Fibroblast of lung (primary cell): ENCODE data around the gene OPA3. TPM values are rescaled to one million over a fixed set of nuclear protein-coding genes. Genes with fewer than 3 reads are reported as not detected.

Experiments
- DNase-seq, 2 donors: peaks; one replicate each; pipeline versions ENCODE4 v3.0.0 to v3.0.0-alpha.2; 2010; ENCODE audit warnings: low read depth in 2 of 2
- H2AFZ ChIP-seq: 2 replicates; pipeline ENCODE4 v1.5.1; 2012; ENCODE audit warnings: low read length, control low read depth, inconsistent platforms
- H3K27ac ChIP-seq: 2 replicates; pipeline ENCODE4 v1.5.1; 2011; ENCODE audit warnings: low read length, control low read depth; ENCODE audit not compliant: insufficient read depth
- H3K27me3 ChIP-seq: 2 replicates; pipeline ENCODE4 v1.5.1; 2011; ENCODE audit warnings: mild to moderate bottlenecking, low read length; ENCODE audit not compliant: control insufficient read depth, insufficient read depth
- H3K36me3 ChIP-seq: 2 replicates; pipeline ENCODE4 v1.5.1; 2011; ENCODE audit warnings: low read length; ENCODE audit not compliant: control insufficient read depth, insufficient read depth
- H3K4me1 ChIP-seq: 2 replicates; pipeline ENCODE4 v1.5.1; 2011; ENCODE audit warnings: low read length; ENCODE audit not compliant: control insufficient read depth, insufficient read depth; ENCODE audit errors: extremely low read depth
- H3K4me2 ChIP-seq: 2 replicates; pipeline ENCODE4 v1.5.1; 2011; ENCODE audit warnings: low read length, control low read depth; ENCODE audit not compliant: insufficient read depth; ENCODE audit errors: extremely low read depth
- H3K4me3 ChIP-seq, 4 experiments: fragments of 200-600 bp in 1 of 4; sonication (generic) in 1 of 4; replicated peaks in 1 of 4; 2 replicates each; pipeline ENCODE4 v1.5.1; 2011 to 2016; ENCODE audit warnings: low read length in 4 of 4, low read depth in 3 of 4, mild to moderate bottlenecking in 3 of 4, control low read depth in 2 of 4, inconsistent platforms in 1 of 4, mixed read lengths in 1 of 4; ENCODE audit not compliant: insufficient read depth in 1 of 4; ENCODE audit errors: control extremely low read depth in 1 of 4
- H3K79me2 ChIP-seq: 2 replicates; pipeline ENCODE4 v1.5.1; 2012; ENCODE audit warnings: mild to moderate bottlenecking, low read length, inconsistent platforms; ENCODE audit not compliant: control insufficient read depth, insufficient read depth
- H3K9ac ChIP-seq: 2 replicates; pipeline ENCODE4 v1.5.1; 2011; ENCODE audit warnings: mild to moderate bottlenecking, low read length, control low read depth; ENCODE audit not compliant: insufficient read depth
- H3K9me3 ChIP-seq: 2 replicates; pipeline ENCODE4 v1.5.1; 2012; ENCODE audit warnings: low read depth, low read length; ENCODE audit not compliant: control insufficient read depth, insufficient read depth
- H4K20me1 ChIP-seq: 2 replicates; pipeline ENCODE4 v1.5.1; 2011; ENCODE audit warnings: low read length; ENCODE audit not compliant: control insufficient read depth, insufficient read depth; ENCODE audit errors: extremely low read depth
- EZH2 ChIP-seq: IDR thresholded peaks from 2 replicates; pipeline ENCODE4 v1.5.1; 2012; ENCODE audit warnings: low read length, control low read depth, mild to moderate bottlenecking; ENCODE audit errors: missing control alignments
- polyA plus RNA-seq, 2 donors: library from polyadenylated mRNA; depleted of rRNA in 1 of 2; stranded (reverse) in 1 of 2; unstranded in 1 of 2; fragments of >200 nt; gene quantifications; 2 replicates each; pipeline ENCODE4 v1.2.1, GENCODE V29; 2011 to 2012; ENCODE audit warnings: missing spikeins in 1 of 2
- total RNA-seq: library from RNA; depleted of rRNA; stranded (reverse); fragments of >200 nt; gene quantifications from 2 replicates; pipeline ENCODE4 v1.2.1, GENCODE V29; 2014
- TF ChIP-seq, protein P1 (sequence below), 2 donors: IDR thresholded peaks in 1 of 2; conservative IDR thresholded peaks in 1 of 2; 1 replicate in 1 of 2; 2 replicates in 1 of 2; pipeline ENCODE4 v1.5.1; 2011 to 2012; ENCODE audit warnings: low read length in 2 of 2, control low read depth in 1 of 2, inconsistent platforms in 1 of 2, low read depth in 1 of 2, mild to moderate bottlenecking in 1 of 2

Gene OPA3
- total and polyA plus RNA-seq, 2 donors (not counting 1 experiment from before 2014, with no cell fraction given) = 3.8 to 8.3 TPM

DNA sequence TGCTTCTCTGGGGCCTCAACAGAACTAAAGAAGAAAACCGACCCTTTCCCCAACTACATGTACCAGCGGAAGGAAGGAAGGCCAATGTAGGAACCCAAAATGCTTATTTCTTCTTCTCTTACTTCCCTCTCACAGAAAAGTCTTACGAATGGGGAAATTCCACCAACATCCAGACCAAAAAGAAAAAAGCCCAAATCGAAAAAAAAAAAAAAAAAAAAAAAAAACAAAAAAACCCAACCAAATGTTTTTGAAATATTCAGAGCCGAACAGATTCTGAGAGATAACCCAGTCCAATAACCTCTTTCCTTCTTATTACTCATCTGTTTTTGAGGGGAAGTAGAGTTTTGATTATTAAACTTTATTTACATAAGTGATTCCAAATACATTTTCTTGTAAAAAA lies 82.5 kb downstream of the OPA3 start:
- no peaks in the 10 kb centered on the region for H4K20me1 ChIP-seq
- H3K4me3 ChIP-seq = no peak overlapping the region
- DNase-seq = no peak
- no peaks in the 10 kb centered on the region for H3K36me3 ChIP-seq
- no peaks in the 10 kb centered on the region for H3K79me2 ChIP-seq
- TF ChIP-seq, protein P1, sequence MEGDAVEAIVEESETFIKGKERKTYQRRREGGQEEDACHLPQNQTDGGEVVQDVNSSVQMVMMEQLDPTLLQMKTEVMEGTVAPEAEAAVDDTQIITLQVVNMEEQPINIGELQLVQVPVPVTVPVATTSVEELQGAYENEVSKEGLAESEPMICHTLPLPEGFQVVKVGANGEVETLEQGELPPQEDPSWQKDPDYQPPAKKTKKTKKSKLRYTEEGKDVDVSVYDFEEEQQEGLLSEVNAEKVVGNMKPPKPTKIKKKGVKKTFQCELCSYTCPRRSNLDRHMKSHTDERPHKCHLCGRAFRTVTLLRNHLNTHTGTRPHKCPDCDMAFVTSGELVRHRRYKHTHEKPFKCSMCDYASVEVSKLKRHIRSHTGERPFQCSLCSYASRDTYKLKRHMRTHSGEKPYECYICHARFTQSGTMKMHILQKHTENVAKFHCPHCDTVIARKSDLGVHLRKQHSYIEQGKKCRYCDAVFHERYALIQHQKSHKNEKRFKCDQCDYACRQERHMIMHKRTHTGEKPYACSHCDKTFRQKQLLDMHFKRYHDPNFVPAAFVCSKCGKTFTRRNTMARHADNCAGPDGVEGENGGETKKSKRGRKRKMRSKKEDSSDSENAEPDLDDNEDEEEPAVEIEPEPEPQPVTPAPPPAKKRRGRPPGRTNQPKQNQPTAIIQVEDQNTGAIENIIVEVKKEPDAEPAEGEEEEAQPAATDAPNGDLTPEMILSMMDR (conservative IDR thresholded peaks at IDR 0.05 in 1 of 2, IDR thresholded peaks at IDR 0.05 in 1 of 2; ENCODE audit: low read depth in 1 of 2, low read length in 2 of 2) = no peak
- TF ChIP-seq EZH2 = no peak
- H3K9me3 ChIP-seq = no peaks in the 10 kb centered on the region
- H3K27ac ChIP-seq = no peak overlapping the region
- no peak overlapping the region for H3K4me2 ChIP-seq
- H3K9ac ChIP-seq = no peak overlapping the region
- H2AFZ ChIP-seq = no peak overlapping the region
- peaks cover 15% of the 10 kb centered on the region for H3K4me1 ChIP-seq
- no peaks in the 10 kb centered on the region for H3K27me3 ChIP-seq

DNA sequence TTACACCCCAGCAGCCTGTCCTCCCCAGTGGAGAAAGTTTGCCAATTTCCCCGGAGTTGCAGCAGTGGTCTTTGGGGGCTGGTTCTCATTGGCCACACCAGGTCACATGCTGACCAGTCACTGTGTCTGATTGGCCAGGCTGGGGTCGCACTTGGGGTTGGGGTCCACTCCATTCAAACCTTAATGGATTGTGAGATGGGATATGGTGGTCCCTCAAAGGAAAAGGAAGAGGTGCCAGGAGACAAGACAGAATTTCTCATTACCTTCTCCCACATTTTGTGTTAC lies 82.9 kb downstream of the OPA3 start:
- H4K20me1 ChIP-seq = no peaks in the 10 kb centered on the region
- H3K27me3 ChIP-seq = no peaks in the 10 kb centered on the region
- no peak overlapping the region for H3K9ac ChIP-seq
- H3K36me3 ChIP-seq = no peaks in the 10 kb centered on the region
- H2AFZ ChIP-seq = no peak overlapping the region
- DNase-seq = no peak
- no peak for TF ChIP-seq EZH2
- no peaks in the 10 kb centered on the region for H3K9me3 ChIP-seq
- H3K4me3 ChIP-seq = no peak overlapping the region
- no peaks in the 10 kb centered on the region for H3K79me2 ChIP-seq
- no peak overlapping the region for H3K4me2 ChIP-seq
- H3K4me1 ChIP-seq = peaks cover 15% of the 10 kb centered on the region
- no peak overlapping the region for H3K27ac ChIP-seq

DNA sequence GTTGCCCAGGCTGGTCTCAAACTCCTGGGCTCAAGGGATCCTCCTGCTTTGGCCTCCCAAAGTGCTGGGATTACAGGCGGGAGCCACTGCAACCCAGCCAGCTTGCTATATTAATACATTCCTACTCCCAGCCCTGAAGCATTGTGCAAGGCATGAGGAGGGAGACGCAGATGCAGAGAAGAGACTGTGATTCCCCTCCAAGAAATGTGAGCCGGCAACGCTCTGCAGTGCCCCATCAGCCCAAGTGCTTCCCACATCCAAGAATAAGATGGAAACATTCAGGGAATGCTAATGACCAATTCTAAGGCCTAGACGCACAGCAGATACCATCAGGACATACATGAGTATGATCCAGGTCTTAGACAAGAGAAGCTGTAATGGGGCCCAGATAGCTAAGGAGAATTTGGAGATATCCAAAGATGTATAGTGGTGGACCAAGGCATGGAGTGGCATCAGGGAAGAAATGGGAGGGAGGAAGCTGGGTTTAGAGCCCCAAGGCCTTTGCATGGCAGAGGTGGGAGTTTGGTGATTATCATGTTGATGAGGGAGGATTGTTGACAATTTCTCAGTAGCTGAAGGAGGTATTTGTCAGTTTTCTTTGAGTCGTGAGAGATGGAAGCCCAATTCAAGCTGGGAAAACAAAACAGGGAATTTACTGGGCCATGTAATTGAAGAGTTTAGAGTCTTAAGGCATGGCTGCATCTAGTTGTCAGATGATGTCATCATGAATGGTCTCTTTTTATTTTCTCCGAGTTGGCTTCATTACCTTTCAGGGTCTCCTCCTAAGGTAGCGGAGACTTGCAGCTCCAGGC lies 83.5 kb downstream of the OPA3 start:
- Histone ChIP-seq H3K9ac (no peak overlapping the region), H3K4me1 (peaks cover 15% of the 10 kb centered on the region), H3K9me3 (no peaks in the 10 kb centered on the region), H3K4me3 (no peak overlapping the region), H2AFZ (no peak overlapping the region), H3K4me2 (no peak overlapping the region), H3K27me3 (no peaks in the 10 kb centered on the region), H3K27ac (no peak overlapping the region), H3K79me2 (no peaks in the 10 kb centered on the region), H3K36me3 (no peaks in the 10 kb centered on the region), H4K20me1 (no peaks in the 10 kb centered on the region)
- no peak for DNase-seq
- TF ChIP-seq EZH2 = no peak
- TF ChIP-seq, protein P1 (conservative IDR thresholded peaks at IDR 0.05 in 1 of 2, IDR thresholded peaks at IDR 0.05 in 1 of 2; ENCODE audit: low read depth in 1 of 2, low read length in 2 of 2) = no peak
